Activated CD8-positive, alpha-beta T cell treated with anti-CD3 and anti-CD28 coated beads for 36 hours (primary cell): Measurements from ENCODE around the gene CLIP1. TPM values are rescaled to one million over a fixed set of nuclear protein-coding genes. Genes with fewer than 3 reads are reported as not detected.
"Not testable (repeated sequence)": the region's sequence is repeated elsewhere in the genome, so short reads cannot be mapped to it uniquely, and the experiment has no call there.

Source experiments
- ATAC-seq: fragments of 200-7000 bp; cut with Tn5 transposase; one replicate; pipeline ENCODE4 v1.10.0; 2021; ENCODE audit warnings: mild to moderate bottlenecking, moderate library complexity
- CTCF ChIA-PET: fragments of 350-600 bp; sonication (Branson Sonifier 250); formaldehyde crosslinking; loops from one replicate; lab custom pipeline; 2021; ENCODE audit warnings: antibody characterized with exemption; lab: Charles Lee
- POLR2A ChIA-PET: fragments of 350-600 bp; sonication (Branson Sonifier 250); formaldehyde crosslinking; loops from one replicate; lab custom pipeline; 2021; ENCODE audit warnings: antibody characterized with exemption; lab: Charles Lee
- DNase-seq: peaks from one replicate; pipeline ENCODE4 v3.0.0-alpha.2; 2020
- H3K27ac Mint-ChIP-seq: one replicate; pipeline ENCODE4 v1.8.0; 2021; ENCODE audit warnings: mild to moderate bottlenecking, mixed read lengths
- H3K27me3 Mint-ChIP-seq: one replicate; pipeline ENCODE4 v1.8.0; 2021; ENCODE audit warnings: mixed read lengths
- H3K36me3 Mint-ChIP-seq: one replicate; pipeline ENCODE4 v1.8.0; 2021; ENCODE audit warnings: low read depth, mixed read lengths
- H3K4me1 Mint-ChIP-seq: one replicate; pipeline ENCODE4 v1.8.0; 2021; ENCODE audit warnings: low read depth, mixed read lengths
- H3K4me3 Mint-ChIP-seq: one replicate; pipeline ENCODE4 v1.8.0; 2021; ENCODE audit warnings: mild to moderate bottlenecking, moderate library complexity, mixed read lengths
- H3K9me3 Mint-ChIP-seq: one replicate; pipeline ENCODE4 v1.8.0; 2021; ENCODE audit warnings: mixed read lengths
- intact Hi-C: fragments of 100-400 bp; cut with micrococcal nuclease; formaldehyde crosslinking; loops from one replicate; pipeline ENCODE4 v1.10.0; 2022
- total RNA-seq, 2 experiments: library from RNA; stranded (reverse); gene quantifications; one replicate each; pipeline ENCODE4 v1.2.3, GENCODE V29; 2021
- TF ChIP-seq, protein P1 (sequence below): fragments of 200-600 bp; IDR thresholded peaks from one replicate; pipeline ENCODE4 v1.8.0; 2022; ENCODE audit warnings: antibody characterized with exemption, mild to moderate bottlenecking

Gene CLIP1
- total RNA-seq, 2 experiments from 2014 or later: 29.4 to 32.4 TPM

DNA sequence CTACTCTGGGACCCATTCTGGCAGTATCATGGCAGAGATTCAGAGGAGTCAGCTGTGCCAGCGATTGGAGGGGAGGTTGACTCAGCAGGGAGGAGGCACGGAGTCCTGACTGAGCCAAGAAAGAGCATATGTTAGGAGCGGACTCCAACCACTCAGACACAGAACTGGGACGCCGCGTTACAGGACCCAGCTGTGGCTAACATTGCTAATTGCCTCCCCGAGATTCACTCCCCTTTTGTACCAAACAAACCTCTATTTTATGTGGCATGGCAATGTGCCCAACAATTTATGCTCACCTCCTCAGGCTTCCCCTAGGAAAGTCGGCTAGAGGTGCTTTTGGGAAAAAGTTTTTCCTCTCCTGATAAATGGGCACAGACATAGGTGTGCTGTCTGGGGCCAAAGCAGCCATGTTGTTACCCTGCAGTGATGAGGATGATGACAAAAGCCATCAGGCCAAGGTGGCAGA, 15.2 kb upstream of the CLIP1 start:
- CTCF ChIA-PET: interaction anchor here (0.9 to 1.5 kb wide), 2 partner anchors 82 to 83 kb away, joined by 3 read pairs; no protein-coding TSS in a partner anchor
- Mint-ChIP-seq H3K4me1 (no peaks in the 10 kb centered on the region), H3K9me3 (no peaks in the 10 kb centered on the region), H3K27me3 (no peaks in the 10 kb centered on the region), H3K4me3 (no peak overlapping the region), H3K36me3 (no peaks in the 10 kb centered on the region), H3K27ac (no peak overlapping the region)
- POLR2A ChIA-PET: no interaction called here
- DNase-seq (no peak), ATAC-seq (no peak)
- TF ChIP-seq, protein P1, sequence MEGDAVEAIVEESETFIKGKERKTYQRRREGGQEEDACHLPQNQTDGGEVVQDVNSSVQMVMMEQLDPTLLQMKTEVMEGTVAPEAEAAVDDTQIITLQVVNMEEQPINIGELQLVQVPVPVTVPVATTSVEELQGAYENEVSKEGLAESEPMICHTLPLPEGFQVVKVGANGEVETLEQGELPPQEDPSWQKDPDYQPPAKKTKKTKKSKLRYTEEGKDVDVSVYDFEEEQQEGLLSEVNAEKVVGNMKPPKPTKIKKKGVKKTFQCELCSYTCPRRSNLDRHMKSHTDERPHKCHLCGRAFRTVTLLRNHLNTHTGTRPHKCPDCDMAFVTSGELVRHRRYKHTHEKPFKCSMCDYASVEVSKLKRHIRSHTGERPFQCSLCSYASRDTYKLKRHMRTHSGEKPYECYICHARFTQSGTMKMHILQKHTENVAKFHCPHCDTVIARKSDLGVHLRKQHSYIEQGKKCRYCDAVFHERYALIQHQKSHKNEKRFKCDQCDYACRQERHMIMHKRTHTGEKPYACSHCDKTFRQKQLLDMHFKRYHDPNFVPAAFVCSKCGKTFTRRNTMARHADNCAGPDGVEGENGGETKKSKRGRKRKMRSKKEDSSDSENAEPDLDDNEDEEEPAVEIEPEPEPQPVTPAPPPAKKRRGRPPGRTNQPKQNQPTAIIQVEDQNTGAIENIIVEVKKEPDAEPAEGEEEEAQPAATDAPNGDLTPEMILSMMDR: no peak
- intact Hi-C loops: no loop called here

GRCh38 chr12:122435186-122435585, 12.7 kb upstream of the CLIP1 start:
- Mint-ChIP-seq H3K27me3 (no peaks in the 10 kb centered on the region), H3K36me3 (no peaks in the 10 kb centered on the region), H3K4me1 (no peaks in the 10 kb centered on the region), H3K27ac (no peak overlapping the region), H3K4me3 (no peak overlapping the region), H3K9me3 (no peaks in the 10 kb centered on the region)
- TF ChIP-seq, protein P1: no peak
- CTCF ChIA-PET: interaction anchor here (1.2 to 1.3 kb wide), 2 partner anchors 36 kb away, joined by 4 read pairs; no protein-coding TSS in a partner anchor
- POLR2A ChIA-PET: interaction anchor here (0.9 kb wide), 1 partner anchor 49 kb away, joined by 3 read pairs; no protein-coding TSS in a partner anchor
- no peak for DNase-seq
- ATAC-seq: no peak
- intact Hi-C loops: no loop called here

DNA sequence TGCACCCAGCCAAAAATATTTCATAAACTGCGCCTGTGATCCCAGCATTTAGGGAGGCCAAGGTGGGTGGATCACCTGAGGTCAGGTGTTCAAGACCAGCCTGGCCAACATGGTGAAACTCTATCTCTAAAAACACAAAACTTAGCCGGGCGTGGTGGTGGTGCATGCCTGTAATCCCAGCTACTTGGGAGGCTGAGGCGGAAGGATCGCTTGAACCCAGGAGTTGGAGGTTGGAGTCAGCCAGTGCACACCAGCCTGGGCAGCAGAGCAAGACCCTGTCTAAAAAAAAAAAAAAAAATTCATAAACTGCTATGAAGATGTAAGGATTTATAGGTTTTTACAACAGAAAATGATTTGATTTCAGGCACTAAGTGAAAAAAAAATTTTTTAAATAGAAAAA, 6.6 kb upstream of the CLIP1 start:
- intact Hi-C loops, POLR2A ChIA-PET, H3K9me3 Mint-ChIP-seq, H3K27me3 Mint-ChIP-seq, ATAC-seq, DNase-seq, H3K4me1 Mint-ChIP-seq, H3K36me3 Mint-ChIP-seq, H3K27ac Mint-ChIP-seq, H3K4me3 Mint-ChIP-seq, CTCF ChIA-PET: not testable (repeated sequence)

- TF ChIP-seq, protein P1: no peak
- CTCF ChIA-PET: interaction anchor here (1.1 to 1.6 kb wide), 3 partner anchors 12 to 44 kb away, joined by 4 to 6 read pairs (median 5); no protein-coding TSS in a partner anchor
- no peak for ATAC-seq
- POLR2A ChIA-PET: no interaction called here
- DNase-seq: no peak
- intact Hi-C loops: no loop called here
- Mint-ChIP-seq H3K27ac (no peak overlapping the region), H3K4me1 (peaks cover 10% of the 10 kb centered on the region), H3K9me3 (no peaks in the 10 kb centered on the region), H3K36me3 (no peaks in the 10 kb centered on the region), H3K4me3 (no peak overlapping the region), H3K27me3 (no peaks in the 10 kb centered on the region)
Measured at GRCh38 chr12:122427403-122427802, 4.9 kb upstream of the CLIP1 start.

GRCh38 chr12:122423258-122424165, 1.0 kb upstream of the CLIP1 start:
- peak overlapping the region; percentile 77 for H3K4me3 Mint-ChIP-seq
- ChIA-PET CTCF (interaction anchor here (1.0 to 4.5 kb wide), 6 partner anchors 10 to 48 kb away, joined by 3 to 29 read pairs (median 6); no protein-coding TSS in a partner anchor), POLR2A (interaction anchor here (1.0 to 2.3 kb wide), 6 partner anchors 10 to 103 kb away, joined by 3 to 10 read pairs (median 4); partner anchors contain the start of genes KNTC1, RSRC2 and ZCCHC8)

More at GRCh38 chr12:122423258-122424165, 1.0 kb upstream of the CLIP1 start:
- TF ChIP-seq, protein P1: no peak
- Mint-ChIP-seq H3K36me3 (no peaks in the 10 kb centered on the region), H3K9me3 (no peaks in the 10 kb centered on the region), H3K4me1 (peaks cover 28% of the 10 kb centered on the region), H3K27me3 (no peaks in the 10 kb centered on the region), H3K27ac (peak overlapping the region; percentile 80)
- intact Hi-C loops: loop anchor here (2.0 kb wide), 1 partner anchor 47 kb away; no protein-coding TSS in a partner anchor
- DNase-seq (no peak), ATAC-seq (no peak)
